Ureter (tissue), 1 donor: ENCODE data around the gene CDK12. TPM values are rescaled to one million over a fixed set of nuclear protein-coding genes. Genes with fewer than 3 reads are reported as not detected.

Experiments used
- DNase-seq: peaks from one replicate; pipeline ENCODE4 v3.0.0-alpha.2; 2020; ENCODE audit warnings: low spot score
- total RNA-seq: library from RNA; stranded (reverse); gene quantifications from one replicate; pipeline ENCODE4 v1.2.4, GENCODE V29; 2023
- donor health status: DM: yes; HTN: yes; CAD: no.

CDK12 gene
- total RNA-seq, 1 donor from 2014 or later: 110 TPM

DNA sequence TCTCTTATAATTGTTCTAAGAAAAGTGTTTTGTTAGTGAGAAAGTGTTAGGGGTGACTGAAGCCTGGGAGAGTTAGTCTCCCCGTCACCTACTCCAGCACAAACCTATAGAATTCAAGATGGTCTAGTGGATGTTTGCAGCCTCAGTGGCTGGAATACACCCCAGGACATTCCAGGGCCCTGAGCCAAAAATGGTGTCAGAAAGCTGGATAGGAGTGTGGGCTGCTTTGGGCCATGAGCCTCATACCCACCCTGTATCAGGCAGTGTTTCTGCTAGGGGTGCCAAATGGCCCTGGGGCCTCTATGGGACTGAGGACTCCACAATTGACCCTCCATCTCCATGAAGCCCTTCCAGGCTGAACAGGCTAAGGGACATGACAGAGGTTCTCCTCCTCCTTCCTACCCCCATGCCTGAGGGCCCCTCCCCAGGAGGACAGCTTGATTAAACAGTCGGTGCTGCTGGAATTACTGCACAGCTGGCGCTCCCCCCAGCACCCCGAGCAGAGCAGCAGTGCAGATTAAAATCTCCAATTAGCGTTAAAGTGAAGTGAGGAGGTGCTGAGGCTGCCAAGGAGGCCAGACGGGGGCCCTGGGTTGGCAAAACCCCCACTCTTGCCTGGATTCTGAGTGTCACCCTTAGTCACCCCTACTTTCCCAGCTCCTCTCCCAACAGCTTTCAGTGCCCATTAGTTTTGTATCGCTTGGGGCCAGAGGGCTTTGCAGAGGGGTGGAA, 87.4 kb downstream of the CDK12 start:
- DNase-seq: no peak

DNA sequence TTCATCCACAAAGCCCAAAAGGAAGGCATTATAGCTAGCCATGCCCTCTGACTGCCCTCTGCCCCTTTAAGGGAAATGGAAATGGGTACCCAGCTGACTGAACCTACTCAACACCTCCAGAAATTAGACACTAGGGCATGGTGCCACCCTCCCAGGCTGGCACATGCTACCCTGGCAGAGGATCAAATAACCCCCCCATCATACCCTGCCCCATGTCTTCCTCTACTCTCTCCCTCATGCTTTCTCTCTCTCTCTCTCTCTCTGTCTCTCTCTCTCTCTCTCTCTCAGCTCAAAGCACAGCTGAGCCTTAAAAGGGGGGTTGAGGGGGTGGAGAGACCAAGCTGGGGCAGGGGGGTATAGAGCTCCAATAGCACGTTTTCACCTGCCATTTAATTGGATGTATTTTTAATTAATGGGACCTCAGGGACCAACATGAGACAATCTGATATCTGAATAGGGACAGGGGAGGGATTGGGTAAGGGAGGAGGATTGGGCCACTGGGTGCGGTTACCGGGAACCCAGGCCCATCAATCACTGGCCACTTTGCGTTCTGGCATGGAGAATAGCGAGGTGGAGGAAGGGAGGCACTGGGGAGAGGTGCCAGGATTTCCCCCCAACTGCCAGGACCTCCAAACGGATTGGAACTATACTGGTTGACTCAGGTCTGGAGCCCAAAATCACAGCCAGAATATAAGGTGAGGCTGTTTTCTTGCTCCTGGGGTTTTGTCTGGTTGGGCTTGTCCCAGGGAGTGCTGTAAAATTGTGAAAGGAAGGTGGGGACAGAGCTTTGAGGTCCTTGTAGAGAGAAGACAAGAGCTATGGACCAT, 88.7 kb downstream of the CDK12 start:
- DNase-seq: no peak

DNA sequence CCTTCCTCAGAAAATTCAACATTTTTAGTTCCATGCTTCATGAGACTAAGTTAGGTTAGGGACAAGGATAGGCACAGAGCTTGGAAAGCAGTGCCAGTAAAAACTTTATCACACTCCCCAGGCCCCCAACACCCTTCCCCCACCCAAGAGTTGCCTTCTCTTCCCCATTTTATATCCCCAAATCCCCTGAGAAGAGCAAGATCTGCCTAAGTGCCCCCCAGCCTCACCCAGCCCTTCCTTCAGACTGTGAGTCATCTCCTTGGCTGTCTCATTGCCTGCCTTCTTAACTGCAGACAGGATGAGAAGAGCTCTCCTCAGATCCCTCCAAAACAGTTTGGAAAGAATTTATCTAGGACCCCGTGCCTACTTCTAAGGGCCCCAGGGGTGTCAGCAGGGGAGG, 90.6 kb downstream of the CDK12 start:
- no peak for DNase-seq

DNA sequence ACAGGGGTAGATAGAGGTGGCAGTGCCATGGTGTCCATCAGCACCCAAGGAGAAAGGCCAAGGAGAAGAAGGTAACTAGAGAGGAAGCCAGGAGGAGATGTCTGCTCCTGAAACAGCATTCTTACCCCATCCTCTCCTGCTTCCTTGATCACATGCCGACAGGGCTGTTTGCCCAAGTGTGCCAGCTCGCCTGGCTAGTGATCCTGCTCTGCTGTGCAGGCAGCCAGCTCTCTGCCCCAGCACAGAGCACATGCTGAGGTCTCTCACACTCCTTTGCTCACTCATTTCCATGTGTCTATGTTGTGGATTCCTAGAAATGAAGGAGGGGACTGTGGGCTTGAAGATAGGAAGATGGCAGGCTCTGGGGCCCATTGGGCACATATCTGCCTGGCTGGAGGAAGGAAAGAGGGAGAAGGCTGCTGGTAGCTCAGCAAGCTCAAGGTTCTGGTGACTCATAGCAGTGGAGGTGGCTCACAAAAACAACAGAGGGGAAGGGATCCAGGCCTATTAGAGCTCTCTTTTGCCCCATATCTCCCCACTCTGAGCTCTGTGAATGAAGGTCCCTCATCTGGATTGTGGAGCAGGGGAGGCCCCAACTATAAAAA, 92.2 kb downstream of the CDK12 start:
- no peak for DNase-seq

- no peak for DNase-seq
Measured at GRCh38 chr17:39555368-39555767, 94.1 kb downstream of the CDK12 start.

DNA sequence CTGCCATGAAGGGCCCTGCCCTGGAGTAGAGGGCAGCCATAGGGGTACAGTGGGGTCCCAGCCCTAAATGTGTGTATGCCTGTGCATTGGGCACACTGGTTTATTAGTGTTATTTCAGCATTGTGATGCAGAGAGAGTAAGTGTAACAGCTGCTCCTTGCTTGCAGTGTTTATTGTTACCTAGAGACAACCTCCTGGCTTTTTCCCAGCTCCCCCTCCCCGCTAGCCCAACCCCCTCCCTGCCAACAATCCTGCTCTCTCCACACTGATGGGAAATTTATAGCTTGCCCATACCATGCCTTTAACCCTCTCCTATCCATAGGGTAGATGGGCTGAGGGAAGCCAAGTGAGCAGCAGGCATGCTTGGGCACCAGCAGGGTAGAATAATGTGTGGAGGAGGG, 95.1 kb downstream of the CDK12 start:
- no peak for DNase-seq

DNA sequence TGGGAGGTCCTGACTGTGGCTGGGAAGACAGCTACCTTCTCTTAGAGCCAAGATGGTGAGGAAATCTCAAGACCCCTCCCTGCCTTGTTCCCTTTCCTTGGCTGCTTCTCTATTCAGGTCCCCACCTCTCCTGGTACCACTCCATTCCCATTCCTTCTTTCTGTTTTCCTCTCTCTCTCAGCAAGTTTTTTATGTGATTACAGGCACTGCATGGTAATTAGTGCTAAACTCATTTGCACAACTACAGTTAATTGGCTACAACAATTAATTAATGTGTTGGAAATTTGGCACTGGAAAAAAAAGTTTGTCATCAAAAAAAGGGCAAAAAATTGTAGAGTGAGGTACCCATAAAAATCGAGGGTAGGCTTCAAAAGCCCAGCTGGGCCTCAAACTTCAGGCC, 101.1 kb downstream of the CDK12 start:
- DNase-seq: no peak

DNA sequence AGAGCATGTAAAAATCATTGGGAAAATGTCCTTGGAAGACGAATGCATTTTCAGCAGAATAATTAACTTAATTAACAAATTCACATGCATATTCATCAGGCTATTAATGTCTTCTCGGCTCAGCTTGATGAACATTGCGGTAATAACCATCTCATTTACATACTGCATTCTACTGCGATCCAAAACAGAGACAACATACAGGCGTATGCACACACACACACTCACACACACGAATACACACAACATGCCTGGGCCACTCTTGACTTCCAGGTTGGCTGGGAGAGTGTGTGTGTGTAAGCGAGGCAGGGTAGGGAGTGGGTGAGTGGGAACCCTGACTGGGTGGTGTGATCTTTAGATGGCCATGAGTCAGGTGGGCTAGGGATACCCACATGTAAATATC, 101.7 kb downstream of the CDK12 start:
- no peak for DNase-seq

- no peak for DNase-seq
Measured at GRCh38 chr17:39563476-39563875, 102.2 kb downstream of the CDK12 start.

- DNase-seq: no peak
Measured at GRCh38 chr17:39564211-39564848, 103.0 kb downstream of the CDK12 start.

DNA sequence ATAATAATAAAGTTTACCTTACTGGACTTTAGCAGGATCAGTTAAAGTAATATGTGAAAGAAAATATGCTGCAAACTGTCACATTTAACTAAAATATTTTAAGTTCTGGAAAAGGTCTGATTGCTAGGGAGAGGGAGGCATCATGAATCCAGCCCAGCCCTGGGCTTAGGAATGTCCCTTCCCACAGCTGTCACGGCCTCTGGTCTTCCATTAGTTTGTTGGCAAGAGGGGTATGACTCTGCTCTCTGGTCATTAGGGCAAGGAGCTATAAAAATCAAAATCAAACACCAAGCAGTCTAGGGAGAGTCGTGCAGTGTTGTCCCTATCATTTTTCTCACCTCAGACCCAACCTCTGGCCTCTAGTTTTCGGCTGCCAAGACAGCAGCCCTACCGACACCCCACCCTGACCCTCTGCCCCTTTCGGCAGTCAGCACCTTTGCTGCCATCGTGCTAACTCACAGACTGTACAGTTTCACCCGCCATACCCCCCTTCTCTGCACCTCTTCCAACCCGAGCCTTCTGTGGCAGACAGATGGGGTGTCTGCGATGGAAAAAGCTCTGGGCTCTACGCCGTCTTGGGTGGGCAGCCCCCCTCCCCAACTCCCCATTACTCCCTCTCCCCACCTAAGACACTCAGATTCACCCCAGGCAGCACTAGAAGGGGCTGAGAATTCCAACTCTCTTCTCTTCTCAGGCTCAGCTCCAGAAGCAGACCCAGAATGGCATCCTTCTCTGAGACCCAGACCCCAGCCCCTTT, 105.0 kb downstream of the CDK12 start:
- no peak for DNase-seq

DNA sequence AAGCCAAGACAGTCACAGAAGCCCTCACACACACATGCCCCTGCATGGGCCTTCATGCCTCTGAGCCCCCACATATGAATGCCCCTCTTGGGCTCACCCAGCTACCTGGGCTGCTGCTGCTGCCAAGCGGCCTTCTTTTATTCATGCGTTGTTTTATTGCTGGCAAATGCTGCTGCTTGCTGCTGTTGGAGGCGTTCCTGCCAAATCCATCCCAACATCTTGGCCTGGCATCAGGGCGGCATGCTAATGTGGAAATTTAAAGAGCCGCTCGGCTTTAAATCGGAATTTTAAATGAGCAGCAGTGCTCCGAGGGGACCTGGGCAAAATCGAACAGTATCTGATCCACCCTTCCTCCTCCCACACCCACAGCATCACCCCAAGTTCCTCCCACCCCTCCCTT, 107.4 kb downstream of the CDK12 start:
- no peak for DNase-seq

DNA sequence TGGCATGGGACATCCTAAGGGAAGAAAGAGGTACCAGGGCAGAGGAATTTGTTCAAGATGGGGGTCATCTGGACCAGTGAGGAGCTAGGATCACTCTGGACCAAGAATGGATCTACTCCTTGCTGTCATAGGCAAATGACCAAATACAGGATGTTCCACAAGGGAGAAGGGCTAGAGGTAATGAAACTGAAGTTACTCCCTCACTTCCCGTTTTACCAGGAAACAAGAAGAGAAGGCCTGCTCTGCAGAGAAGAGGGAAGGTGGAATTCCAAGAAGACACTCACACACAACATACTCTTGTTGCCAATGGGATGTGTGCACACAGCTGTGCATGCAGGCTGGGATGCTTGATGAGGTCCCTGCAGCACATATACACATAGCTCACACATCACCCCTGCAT, 107.8 kb downstream of the CDK12 start:
- DNase-seq: no peak

- DNase-seq: no peak
Measured at GRCh38 chr17:39572121-39572520, 110.8 kb downstream of the CDK12 start.

DNA sequence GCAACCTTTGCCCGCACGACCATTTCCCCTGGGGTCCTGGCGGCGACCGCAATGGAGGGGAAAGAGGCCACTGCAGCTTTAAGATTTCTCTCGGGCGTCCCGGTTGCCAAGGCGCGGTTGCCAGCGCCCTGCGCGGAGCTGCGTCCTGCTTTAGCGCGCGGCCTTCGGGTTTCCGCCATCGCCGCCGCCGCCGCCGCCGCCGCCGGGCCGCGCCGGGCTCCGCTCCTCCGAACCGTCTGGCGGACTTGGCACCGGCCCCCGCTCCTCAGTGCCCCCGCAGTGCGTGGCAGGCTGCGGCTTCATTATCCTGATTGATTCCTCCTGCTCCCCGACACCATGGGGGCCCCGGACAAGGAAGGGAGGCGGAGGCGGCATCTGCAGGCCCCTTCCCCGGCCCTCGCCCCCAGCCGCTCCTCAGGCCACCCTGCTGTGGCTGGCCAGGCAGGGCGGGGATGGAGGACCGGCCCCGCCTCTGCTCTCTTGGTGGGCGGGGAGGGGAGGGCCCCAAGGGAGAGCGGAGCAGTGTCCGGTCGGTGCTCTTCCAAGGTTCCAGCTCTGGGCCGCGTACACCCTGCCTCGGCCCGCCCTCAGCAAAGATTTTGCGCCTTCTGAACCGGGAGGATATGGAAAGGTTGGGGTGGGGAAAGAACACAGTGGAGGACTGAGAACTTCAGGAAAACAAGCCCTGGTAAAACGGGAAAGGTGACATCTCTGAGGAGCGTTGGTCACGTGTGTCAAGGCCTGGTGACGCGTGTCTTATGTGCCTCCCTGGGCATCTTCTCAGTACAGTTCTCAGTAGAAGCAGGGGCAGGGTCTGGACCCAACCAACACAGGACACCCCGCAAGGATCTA, 112.4 kb downstream of the CDK12 start:
- peak; percentile 69 for DNase-seq

DNA sequence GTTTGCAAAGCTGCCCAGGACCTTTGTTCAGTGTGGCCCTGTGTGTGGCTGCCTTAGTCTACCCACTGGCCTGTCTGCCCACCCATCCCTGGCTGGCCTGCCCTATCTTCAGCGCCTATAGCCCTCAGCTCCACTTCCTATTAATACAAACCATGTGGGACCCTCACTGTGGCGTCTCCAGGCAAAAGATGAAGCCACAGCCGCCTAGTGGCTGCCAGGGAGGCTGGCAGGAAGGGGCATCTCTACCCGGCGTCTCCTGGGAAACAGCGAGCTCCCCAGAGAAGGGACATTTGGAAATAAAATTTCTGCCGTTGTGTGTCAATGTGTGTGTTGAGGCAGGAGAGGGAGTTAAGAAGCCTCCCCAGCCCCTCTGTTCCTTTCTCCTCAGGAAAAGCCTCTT, 114.9 kb downstream of the CDK12 start:
- no peak for DNase-seq

DNA sequence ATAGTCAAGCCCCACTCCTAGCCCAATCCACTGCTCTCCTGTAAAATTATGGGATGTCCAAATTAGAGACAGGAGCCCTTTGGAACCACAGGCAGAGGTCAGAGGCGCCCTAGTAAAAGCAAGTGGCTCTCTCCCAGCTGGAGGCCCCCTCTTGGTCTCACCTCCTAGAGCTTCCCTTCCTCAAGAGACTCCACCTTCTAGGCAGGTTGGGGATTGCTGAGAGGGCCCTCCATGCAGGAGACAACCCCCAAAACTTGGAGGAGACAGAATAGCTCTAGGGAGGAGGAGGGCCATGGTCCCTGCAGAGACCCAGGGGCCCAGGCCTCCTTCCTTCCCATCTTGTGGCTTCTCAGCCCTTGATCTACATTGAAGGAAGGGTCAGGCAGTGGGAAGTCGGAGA, 117.0 kb downstream of the CDK12 start:
- DNase-seq: no peak

DNA sequence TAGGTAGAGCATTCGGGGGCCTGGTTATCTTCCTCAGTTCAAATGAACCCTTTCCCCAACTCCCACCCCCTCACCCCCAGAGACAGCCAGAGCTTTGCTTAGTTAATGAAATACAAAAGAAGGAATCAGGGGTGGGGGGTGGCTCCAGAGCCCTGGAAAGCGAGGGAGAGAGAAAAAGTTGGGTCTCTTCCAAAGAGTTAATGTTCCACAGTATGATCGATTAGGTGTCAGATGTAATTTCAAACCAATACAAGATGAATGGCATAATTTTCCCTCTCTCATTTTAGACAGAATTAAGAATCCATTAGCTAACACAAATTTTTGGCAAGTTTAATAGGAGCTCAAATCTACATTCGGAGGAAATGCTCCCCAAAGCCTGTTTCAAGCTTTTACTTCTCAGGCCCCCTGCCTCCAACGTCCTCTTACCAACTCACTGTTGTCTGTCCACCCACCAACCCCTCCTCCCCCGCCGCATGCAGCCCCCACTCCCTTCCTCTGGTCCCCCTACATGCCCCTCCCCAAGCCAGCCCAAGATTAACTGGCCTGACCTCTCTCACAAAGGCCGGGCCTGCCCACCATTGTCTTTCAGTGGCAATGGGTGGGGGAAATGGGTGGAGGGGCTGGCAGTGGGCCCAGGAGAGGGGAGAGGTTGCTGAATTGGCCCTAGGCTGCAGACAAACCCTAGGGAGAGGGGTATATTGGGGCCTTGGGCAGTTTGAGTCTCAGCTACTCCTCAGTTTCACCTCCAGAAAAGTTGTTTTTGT, 118.2 kb downstream of the CDK12 start:
- no peak for DNase-seq

DNA sequence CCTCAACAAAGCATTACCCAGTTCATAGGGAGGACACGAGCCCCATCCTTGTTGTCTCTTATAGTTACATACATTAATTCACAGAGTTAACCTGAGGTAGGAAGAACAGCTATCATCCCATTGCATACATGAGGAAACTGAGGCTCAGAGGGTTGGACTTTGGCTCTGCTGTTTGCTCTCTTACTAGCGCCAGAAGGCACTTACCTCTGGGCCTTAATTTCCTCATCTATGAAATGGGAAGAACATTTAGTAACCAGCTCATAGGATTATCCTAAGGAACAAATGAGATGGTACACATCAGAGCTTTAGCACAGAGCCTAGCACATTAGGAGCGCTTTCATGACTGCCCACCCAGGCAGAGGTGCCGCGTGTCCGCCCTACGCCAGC, 118.8 kb downstream of the CDK12 start:
- DNase-seq: no peak
